HG03442 (cell line): Measurements from ENCODE around the gene MEIS2.

Experiments used
- ATAC-seq: cut with Tn5 transposase; IDR thresholded peaks from one replicate; pipeline ENCODE4 v1.9.1; 2021; ENCODE audit warnings: mild to moderate bottlenecking, moderate library complexity; ENCODE audit not compliant: unreplicated experiment

The MEIS2 gene

GRCh38 chr15:36882056-36882455 lies 218.3 kb downstream of the MEIS2 start:
- ATAC-seq: no peak

- ATAC-seq: no peak
Observed at GRCh38 chr15:36881516-36881915, 218.8 kb downstream of the MEIS2 start.

GRCh38 chr15:36880913-36881460 lies 219.4 kb downstream of the MEIS2 start:
- ATAC-seq: no peak

GRCh38 chr15:36880224-36880912 lies 220.0 kb downstream of the MEIS2 start:
- no peak for ATAC-seq

GRCh38 chr15:36879568-36880222 lies 220.7 kb downstream of the MEIS2 start:
- no peak for ATAC-seq

GRCh38 chr15:36878684-36879262 lies 221.6 kb downstream of the MEIS2 start:
- ATAC-seq: no peak

GRCh38 chr15:36877796-36878683 lies 222.3 kb downstream of the MEIS2 start:
- ATAC-seq: no peak

- no peak for ATAC-seq
Observed at GRCh38 chr15:36877294-36877693, 223.1 kb downstream of the MEIS2 start.

GRCh38 chr15:36875740-36876334 lies 224.5 kb downstream of the MEIS2 start:
- no peak for ATAC-seq

GRCh38 chr15:36874930-36875329 lies 225.4 kb downstream of the MEIS2 start:
- no peak for ATAC-seq

- no peak for ATAC-seq
Observed at GRCh38 chr15:36867436-36867835, 232.9 kb downstream of the MEIS2 start.

- ATAC-seq: no peak
Observed at GRCh38 chr15:36866896-36867295, 233.5 kb downstream of the MEIS2 start.

GRCh38 chr15:36863570-36863969 lies 236.8 kb downstream of the MEIS2 start:
- no peak for ATAC-seq

- ATAC-seq: no peak
Observed at GRCh38 chr15:36860792-36861191, 239.6 kb downstream of the MEIS2 start.

- ATAC-seq: no peak
Observed at GRCh38 chr15:36858423-36858822, 241.9 kb downstream of the MEIS2 start.

GRCh38 chr15:36856339-36856973 lies 243.9 kb downstream of the MEIS2 start:
- ATAC-seq: no peak

- no peak for ATAC-seq
Observed at GRCh38 chr15:36850864-36851263, 249.5 kb downstream of the MEIS2 start.

- ATAC-seq: no peak
Observed at GRCh38 chr15:36845270-36845669, 255.1 kb downstream of the MEIS2 start.

GRCh38 chr15:36844534-36844998 lies 255.8 kb downstream of the MEIS2 start:
- ATAC-seq: no peak

GRCh38 chr15:36843822-36844221 lies 256.5 kb downstream of the MEIS2 start:
- ATAC-seq: no peak
